Measurements from ENCODE around the gene APBB2. TPM values are rescaled to one million over a fixed set of nuclear protein-coding genes. Genes with fewer than 3 reads are reported as not detected.

The APBB2 gene
- total and polyA plus RNA-seq, 2 of the 8 experiments (the other 6 are each of a cell fraction or from before 2014, with no cell fraction given): 58.7 to 59.4 TPM

GRCh38 chr4:40856277-40856839 lies 358.0 kb downstream of the APBB2 start:
- no peak for FAIRE-seq
- Histone ChIP-seq H3K9ac (replicated peaks in 1 of 4; ENCODE audit: extremely low read depth in 1 of 4, low read depth in 3 of 4, low read length in 3 of 4) (peak overlapping the region; percentile 73 to 97 (median 94)), H3K79me1 (ENCODE audit: low read depth, low read length) (peaks cover 7% of the 10 kb centered on the region), H3K4ac (replicated peaks; ENCODE audit: insufficient read length, low read depth, low read length) (no peak overlapping the region), H2BK12ac (ENCODE audit: low read depth, low read length) (peak overlapping the region; percentile 65; the same call in 1 of the 2 replicates), H4K91ac (replicated peaks; ENCODE audit: insufficient read length, low read length) (peak overlapping the region; percentile 94), H3K9me3 (ENCODE audit: insufficient read depth in 2 of 2, low read depth in 1 of 2, low read length in 1 of 2) (no peaks in the 10 kb centered on the region), H2BK15ac (ENCODE audit: low read length) (no peak overlapping the region), H3K18ac (ENCODE audit: extremely low read depth, low read length) (peak overlapping the region; percentile 99; the same call in 1 of the 2 replicates), H4K20me1 (replicated peaks in 1 of 2; ENCODE audit: control insufficient read depth in 1 of 2, insufficient read depth in 2 of 2, low read length in 2 of 2) (peaks cover 3% of the 10 kb centered on the region in 2 experiments), H3K79me2 (ENCODE audit: control insufficient read depth in 1 of 2, insufficient read depth in 2 of 2, low read length in 2 of 2) (peaks cover 0 to 42% of the 10 kb centered on the region in 2 experiments; a peak in 2 of 4 replicates), H3K4me1 (replicated peaks in 1 of 4; ENCODE audit: control insufficient read depth in 3 of 4, insufficient read depth in 4 of 4, low read length in 3 of 4) (peaks cover 0 to 3% (median 1%) of the 10 kb centered on the region in 4 experiments; a peak in 2 of 7 replicates), H4K5ac (ENCODE audit: insufficient read length, low read depth, low read length) (no peak overlapping the region), H3K27ac (ENCODE audit: low read depth, low read length) (peak overlapping the region; percentile 86), H2BK20ac (ENCODE audit: low read length) (no peak overlapping the region), H2AFZ (ENCODE audit: low read length) (peak overlapping the region; percentile 67; the same call in 1 of the 2 replicates), H3K4me3 (ENCODE audit: extremely low read depth in 1 of 4, insufficient read depth in 2 of 4, low read depth in 3 of 4, low read length in 4 of 4) (peak overlapping the region; percentile 84 to 98 (median 90)), H2AK5ac (ENCODE audit: low read depth, low read length) (no peak overlapping the region), H3K4me2 (ENCODE audit: insufficient read depth in 1 of 2, low read depth in 2 of 2, low read length in 2 of 2) (peak overlapping the region; percentile 82 to 84), H4K8ac (ENCODE audit: extremely low read depth, insufficient read depth, low read length) (peak overlapping the region; percentile 98), H3K23me2 (ENCODE audit: low read depth, low read length) (peaks cover 6% of the 10 kb centered on the region), H3K36me3 (ENCODE audit: control insufficient read depth in 2 of 4, insufficient read depth in 4 of 4, low read length in 3 of 4) (peaks cover 0 to 14% (median 2%) of the 10 kb centered on the region in 4 experiments; a peak in 2 of 8 replicates), H3K56ac (replicated peaks; ENCODE audit: insufficient read length, low read depth, low read length) (peak overlapping the region; percentile 70), H2BK120ac (replicated peaks; ENCODE audit: low read depth, low read length) (no peak overlapping the region), H3K27me3 (replicated peaks in 1 of 4; ENCODE audit: control insufficient read depth in 3 of 4, extremely low read depth in 1 of 4, insufficient read depth in 3 of 4, low read length in 3 of 4) (no peaks in the 10 kb centered on the region), H3K14ac (ENCODE audit: insufficient read length) (no peak overlapping the region), H2BK5ac (ENCODE audit: low read depth, low read length) (peak overlapping the region; percentile 93; the same call in 1 of the 2 replicates), H3K23ac (ENCODE audit: insufficient read length) (no peak overlapping the region)
- no peak for TF ChIP-seq ATF2 (IDR thresholded peaks at IDR 0.05; ENCODE audit: low read length)
- 0 out of 2 replicates have a peak, but pooled peaks have one; percentile 1 for TF ChIP-seq CREB1 (IDR thresholded peaks at IDR 0.05)
- no peak for TF ChIP-seq TAF1 (IDR thresholded peaks at IDR 0.05; ENCODE audit: low read depth, low read length)
- DNase-seq (ENCODE audit: low read depth in 1 of 2, low spot score in 2 of 2): no peak
- CTCF ChIA-PET (ENCODE audit: partially characterized antibody): interaction anchor here (1.0 to 6.3 kb wide), 7 partner anchors 10 to 602 kb away, joined by 3 to 71 read pairs (median 4); no protein-coding TSS in a partner anchor
- POLR2A ChIA-PET (ENCODE audit: partially characterized antibody): interaction anchor here (0.8 to 4.0 kb wide), 10 partner anchors 9 to 400 kb away, joined by 3 to 37 read pairs (median 4); partner anchors contain the start of gene UCHL1
- 7% methylated on average over 16 of the region's 16 CpGs; no CpG with 5 or more reads in 1 of the 2 experiments for WGBS, 2 experiments (ENCODE audit: extremely low coverage in 1 of 2, insufficient coverage in 1 of 2, insufficient read length in 1 of 2, insufficient replicate concordance in 2 of 2, low coverage in 1 of 2, low lambda C conversion rate in 2 of 2, missing lambda C conversion rate in 1 of 2)

All from H1 (cell line).